ENCODE results near the gene BIRC6.

DNA sequence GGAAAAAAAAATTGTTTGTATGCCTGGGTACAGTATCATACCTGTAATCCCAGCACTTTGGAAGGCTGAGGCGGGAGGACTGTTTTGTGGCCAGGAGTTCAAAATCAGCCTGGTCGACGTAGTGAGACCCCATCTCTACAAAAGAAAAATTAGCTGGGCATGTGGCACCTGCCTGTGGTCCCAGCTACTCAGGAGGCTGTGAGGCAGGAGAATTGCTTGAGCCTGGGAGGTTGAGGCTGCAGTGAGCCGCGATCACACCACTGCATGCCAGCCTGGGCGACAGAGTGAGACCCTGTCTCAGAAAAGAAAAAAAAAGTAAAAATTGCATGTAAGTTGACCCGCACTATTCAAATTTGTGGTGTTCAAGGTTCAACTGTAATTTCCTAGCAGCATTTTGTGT lies 46.2 kb upstream of the BIRC6 start:
- TF ChIP-seq, protein P1, sequence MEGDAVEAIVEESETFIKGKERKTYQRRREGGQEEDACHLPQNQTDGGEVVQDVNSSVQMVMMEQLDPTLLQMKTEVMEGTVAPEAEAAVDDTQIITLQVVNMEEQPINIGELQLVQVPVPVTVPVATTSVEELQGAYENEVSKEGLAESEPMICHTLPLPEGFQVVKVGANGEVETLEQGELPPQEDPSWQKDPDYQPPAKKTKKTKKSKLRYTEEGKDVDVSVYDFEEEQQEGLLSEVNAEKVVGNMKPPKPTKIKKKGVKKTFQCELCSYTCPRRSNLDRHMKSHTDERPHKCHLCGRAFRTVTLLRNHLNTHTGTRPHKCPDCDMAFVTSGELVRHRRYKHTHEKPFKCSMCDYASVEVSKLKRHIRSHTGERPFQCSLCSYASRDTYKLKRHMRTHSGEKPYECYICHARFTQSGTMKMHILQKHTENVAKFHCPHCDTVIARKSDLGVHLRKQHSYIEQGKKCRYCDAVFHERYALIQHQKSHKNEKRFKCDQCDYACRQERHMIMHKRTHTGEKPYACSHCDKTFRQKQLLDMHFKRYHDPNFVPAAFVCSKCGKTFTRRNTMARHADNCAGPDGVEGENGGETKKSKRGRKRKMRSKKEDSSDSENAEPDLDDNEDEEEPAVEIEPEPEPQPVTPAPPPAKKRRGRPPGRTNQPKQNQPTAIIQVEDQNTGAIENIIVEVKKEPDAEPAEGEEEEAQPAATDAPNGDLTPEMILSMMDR (conservative IDR thresholded peaks at IDR 0.05 in 1 of 2, IDR thresholded peaks at IDR 0.05 in 1 of 2; ENCODE audit: low read depth in 1 of 2, low read length in 2 of 2), result no peak
- no peak for TF ChIP-seq EZH2 (IDR thresholded peaks at IDR 0.05; ENCODE audit: low read length, missing control alignments)

All from fibroblast of lung (primary cell).